HEK293T (cell line): ENCODE measurements around the gene DMAP1.

ENCODE experiments used
- CTBP1 ChIP-seq: fragments of 450-650 bp; IDR thresholded peaks from 2 replicates; pipeline ENCODE4 v1.6.1; 2016; ENCODE audit warnings: borderline replicate concordance
- ELF4 ChIP-seq: fragments of 450-650 bp; IDR thresholded peaks from 2 replicates; pipeline ENCODE4 v1.6.1; 2017; ENCODE audit warnings: antibody characterized with exemption
- FOXA1 ChIP-seq: fragments of 450-650 bp; IDR thresholded peaks from 2 replicates; pipeline ENCODE4 v1.6.1; 2016; ENCODE audit warnings: mild to moderate bottlenecking
- FOXM1 ChIP-seq: fragments of 450-650 bp; IDR thresholded peaks from 2 replicates; pipeline ENCODE4 v1.6.1; 2017; ENCODE audit warnings: mild to moderate bottlenecking, borderline replicate concordance
- SP1 ChIP-seq: fragments of 450-650 bp; IDR thresholded peaks from 2 replicates; pipeline ENCODE4 v1.6.1; 2017
- SUZ12 ChIP-seq: fragments of 450-650 bp; IDR thresholded peaks from 2 replicates; pipeline ENCODE4 v1.6.1; 2016; ENCODE audit warnings: mild to moderate bottlenecking
- TARDBP ChIP-seq: fragments of 450-650 bp; IDR thresholded peaks from 2 replicates; pipeline ENCODE4 v1.6.1; 2016
- TF ChIP-seq, protein P1 (sequence below): fragments of 450-650 bp; IDR thresholded peaks from 2 replicates; pipeline ENCODE4 v1.6.1; 2016

- TF ChIP-seq, protein P1, sequence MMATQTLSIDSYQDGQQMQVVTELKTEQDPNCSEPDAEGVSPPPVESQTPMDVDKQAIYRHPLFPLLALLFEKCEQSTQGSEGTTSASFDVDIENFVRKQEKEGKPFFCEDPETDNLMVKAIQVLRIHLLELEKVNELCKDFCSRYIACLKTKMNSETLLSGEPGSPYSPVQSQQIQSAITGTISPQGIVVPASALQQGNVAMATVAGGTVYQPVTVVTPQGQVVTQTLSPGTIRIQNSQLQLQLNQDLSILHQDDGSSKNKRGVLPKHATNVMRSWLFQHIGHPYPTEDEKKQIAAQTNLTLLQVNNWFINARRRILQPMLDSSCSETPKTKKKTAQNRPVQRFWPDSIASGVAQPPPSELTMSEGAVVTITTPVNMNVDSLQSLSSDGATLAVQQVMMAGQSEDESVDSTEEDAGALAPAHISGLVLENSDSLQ: no peak
- TF ChIP-seq SP1: no peak
- TF ChIP-seq ELF4: no peak
- no peak for TF ChIP-seq TARDBP
- no peak for TF ChIP-seq SUZ12
- no peak for TF ChIP-seq FOXM1
- TF ChIP-seq FOXA1: no peak
- no peak for TF ChIP-seq CTBP1
These were observed 50.5 kb downstream of the DMAP1 start for GRCh38 chr1:44263568-44264450.
